Measurements from ENCODE around the gene TEKT2. TPM values are rescaled to one million over a fixed set of nuclear protein-coding genes. Genes with fewer than 3 reads are reported as not detected.
A peak's percentile ranks its signal among the peaks of the same experiment; 100 is the strongest.

Gene TEKT2
- total and polyA plus RNA-seq, 2 of the 4 experiments (the other 2 are of a cell fraction), result 0.18 TPM; not detected in 1

- TF ChIP-seq ELK1 (IDR thresholded peaks at IDR 0.05; ENCODE audit: borderline replicate concordance, low read depth, low read length) (no peak), NFE2L2 (IDR thresholded peaks at IDR 0.05; ENCODE audit: low read depth, low read length) (no peak), CHD1 (IDR thresholded peaks at IDR 0.05; ENCODE audit: low read depth, low read length) (no peak), USF2 (IDR thresholded peaks at IDR 0.05; ENCODE audit: low read depth, low read length) (no peak)
These were observed 34.7 kb downstream of the TEKT2 start for GRCh38 chr1:36118447-36119204.

More at GRCh38 chr1:36118447-36119204, 34.7 kb downstream of the TEKT2 start:
- Histone ChIP-seq H2AK9ac (replicated peaks; ENCODE audit: low read depth, low read length, poor library complexity) (no peak overlapping the region), H4K5ac (ENCODE audit: low read depth, low read length) (no peak overlapping the region), H3K79me1 (ENCODE audit: low read depth in 1 of 2, low read length in 2 of 2) (no peaks in the 10 kb centered on the region), H2AK5ac (ENCODE audit: low read depth, low read length) (no peak overlapping the region), H2BK15ac (ENCODE audit: low read depth, low read length) (no peak overlapping the region), H3K4ac (ENCODE audit: low read depth, low read length) (0 out of 2 replicates have a peak overlapping the region, but pooled peaks have one; percentile 6), H3K9me1 (ENCODE audit: insufficient read depth, low read length) (no peaks in the 10 kb centered on the region), H2AFZ (replicated peaks; ENCODE audit: low read length, poor library complexity) (no peak overlapping the region), H4K91ac (ENCODE audit: insufficient read depth, low read depth, low read length) (no peak overlapping the region), H3K4me1 (ENCODE audit: control insufficient read depth, insufficient read depth, low read length) (peaks cover 13% of the 10 kb centered on the region), H3K4me3 (ENCODE audit: insufficient read depth, low read depth, low read length) (no peak overlapping the region), H2BK20ac (ENCODE audit: low read depth, low read length) (no peak overlapping the region), H4K8ac (ENCODE audit: low read depth in 2 of 2, low read length in 2 of 2) (no peak overlapping the region), H3K27ac (ENCODE audit: insufficient read depth, low read length) (no peak overlapping the region), H3K4me2 (ENCODE audit: low read depth, low read length) (no peak overlapping the region), H3K9me3 (ENCODE audit: control insufficient read depth, insufficient read depth, low read length) (no peaks in the 10 kb centered on the region), H3K36me3 (ENCODE audit: control insufficient read depth, insufficient read depth, low read length) (no peaks in the 10 kb centered on the region), H4K20me1 (ENCODE audit: insufficient read depth, low read length) (no peaks in the 10 kb centered on the region; the same call in 1 of the 2 replicates), H3K56ac (ENCODE audit: extremely low read depth, insufficient read depth, low read length) (no peak overlapping the region), H3K23ac (ENCODE audit: low read depth, low read length) (no peak overlapping the region), H3K18ac (ENCODE audit: low read depth, low read length) (no peak overlapping the region), H3K9ac (ENCODE audit: low read depth, low read length) (no peak overlapping the region), H3K27me3 (ENCODE audit: control insufficient read depth, insufficient read depth, low read length) (peaks cover 10% of the 10 kb centered on the region), H3K14ac (replicated peaks; ENCODE audit: low read depth, low read length) (no peak overlapping the region), H2BK5ac (ENCODE audit: low read depth, low read length, poor library complexity, severe bottlenecking) (no peak overlapping the region), H2BK120ac (ENCODE audit: low read depth, low read length) (no peak overlapping the region)
- intact Hi-C loops (cut with micrococcal nuclease), result no loop called here
- in situ Hi-C loops (cut with MboI; ENCODE audit: low sequenced_read_pairs), result loop anchor here (25.0 kb wide), 1 partner anchor 294 kb away; no protein-coding TSS in a partner anchor
- ChIA-PET CTCF (interaction anchor here (0.9 to 4.1 kb wide), 2 partner anchors 10 to 16 kb away, joined by 3 to 21 read pairs; no protein-coding TSS in a partner anchor), POLR2A (ENCODE audit: unreplicated experiment) (no interaction called here)
- peak; percentile 4; the same call in 1 of the 2 replicates for ATAC-seq (ENCODE audit: low read depth)
- 80% methylated on average over 1 of the region's 10 CpGs; no CpG with 5 or more reads in 1 of the 2 experiments for WGBS, 2 experiments (ENCODE audit: extremely low coverage in 2 of 2, insufficient read length in 1 of 2)
- no peak for DNase-seq
- no TSS peak for BruUV-seq (replicated peaks)
- dilution Hi-C loops (cut with HindIII; ENCODE audit: low sequenced_read_pairs, unreplicated experiment), result no loop called here

Measured in IMR-90 (cell line).